Measurements from ENCODE around the gene KIAA1614. TPM values are rescaled to one million over a fixed set of nuclear protein-coding genes. Genes with fewer than 3 reads are reported as not detected.
"Not testable (repeated sequence)": the region's sequence is repeated elsewhere in the genome, so short reads cannot be mapped to it uniquely, and the experiment has no call there.

Gene KIAA1614
- total RNA-seq, 2 donors from 2014 or later, result 9.8 to 13.8 TPM

GRCh38 chr1:180956028-180956640 is 43.4 kb downstream of the KIAA1614 start:
- no peak overlapping the region for H3K4me3 ChIP-seq
- H3K27me3 ChIP-seq (replicated peaks; ENCODE audit: insufficient read depth), result no peaks in the 10 kb centered on the region
- DNase-seq (ENCODE audit: low spot score), result no peak
- no peak for ATAC-seq (ENCODE audit: insufficient number of reproducible peaks, low FRiP score, low read depth)
- TF ChIP-seq CTCF (IDR thresholded peaks at IDR 0.05), result no peak
- H3K9me3 ChIP-seq, result no peaks in the 10 kb centered on the region
- peaks cover 3% of the 10 kb centered on the region for H3K36me3 ChIP-seq
- no peak overlapping the region for H3K27ac ChIP-seq
- peaks cover 5 to 19% of the 10 kb centered on the region in 2 donors for H3K4me1 ChIP-seq (ENCODE audit: control insufficient read depth in 1 of 2, low read depth in 2 of 2)

- not testable (repeated sequence) for H3K36me3 ChIP-seq; H3K4me3 ChIP-seq; H3K27ac ChIP-seq; H3K27me3 ChIP-seq (replicated peaks; ENCODE audit: insufficient read depth); DNase-seq (ENCODE audit: low spot score); H3K9me3 ChIP-seq; ATAC-seq (ENCODE audit: insufficient number of reproducible peaks, low FRiP score, low read depth)
- H3K4me1 ChIP-seq (ENCODE audit: control insufficient read depth in 1 of 2, low read depth in 2 of 2), result peaks cover 7 to 13% of the 10 kb centered on the region in 2 donors
Observed at GRCh38 chr1:180959620-180960019, 46.9 kb downstream of the KIAA1614 start.

- Histone ChIP-seq H3K9me3 (no peaks in the 10 kb centered on the region), H3K27ac (no peak overlapping the region), H3K4me1 (ENCODE audit: control insufficient read depth in 1 of 2, low read depth in 2 of 2) (peaks cover 7 to 13% of the 10 kb centered on the region in 2 donors), H3K36me3 (peaks cover 3% of the 10 kb centered on the region), H3K27me3 (replicated peaks; ENCODE audit: insufficient read depth) (no peaks in the 10 kb centered on the region), H3K4me3 (no peak overlapping the region)
- no peak for DNase-seq (ENCODE audit: low spot score)
- TF ChIP-seq CTCF (IDR thresholded peaks at IDR 0.05), result no peak
- no peak for ATAC-seq (ENCODE audit: insufficient number of reproducible peaks, low FRiP score, low read depth)
Observed at GRCh38 chr1:180961622-180962021, 48.9 kb downstream of the KIAA1614 start.

GRCh38 chr1:180962178-180962577 is 49.5 kb downstream of the KIAA1614 start:
- TF ChIP-seq CTCF (IDR thresholded peaks at IDR 0.05), result no peak
- no peaks in the 10 kb centered on the region for H3K9me3 ChIP-seq
- no peak for ATAC-seq (ENCODE audit: insufficient number of reproducible peaks, low FRiP score, low read depth)
- no peak for DNase-seq (ENCODE audit: low spot score)
- H3K27me3 ChIP-seq (replicated peaks; ENCODE audit: insufficient read depth), result no peaks in the 10 kb centered on the region
- peaks cover 3% of the 10 kb centered on the region for H3K36me3 ChIP-seq
- peaks cover 7 to 13% of the 10 kb centered on the region in 2 donors for H3K4me1 ChIP-seq (ENCODE audit: control insufficient read depth in 1 of 2, low read depth in 2 of 2)
- H3K4me3 ChIP-seq, result no peak overlapping the region
- no peak overlapping the region for H3K27ac ChIP-seq

- Histone ChIP-seq H3K27ac (no peak overlapping the region), H3K4me3 (no peak overlapping the region), H3K27me3 (replicated peaks; ENCODE audit: insufficient read depth) (no peaks in the 10 kb centered on the region), H3K36me3 (peaks cover 3% of the 10 kb centered on the region), H3K4me1 (ENCODE audit: control insufficient read depth in 1 of 2, low read depth in 2 of 2) (peaks cover 7 to 13% of the 10 kb centered on the region in 2 donors), H3K9me3 (no peaks in the 10 kb centered on the region)
- no peak for TF ChIP-seq CTCF (IDR thresholded peaks at IDR 0.05)
- ATAC-seq (ENCODE audit: insufficient number of reproducible peaks, low FRiP score, low read depth) (no peak), DNase-seq (ENCODE audit: low spot score) (no peak)
Observed at GRCh38 chr1:180964056-180964455, 51.4 kb downstream of the KIAA1614 start.

GRCh38 chr1:180964595-180964994 is 51.9 kb downstream of the KIAA1614 start:
- ATAC-seq (ENCODE audit: insufficient number of reproducible peaks, low FRiP score, low read depth) (no peak), DNase-seq (ENCODE audit: low spot score) (no peak)
- no peak for TF ChIP-seq CTCF (IDR thresholded peaks at IDR 0.05)
- Histone ChIP-seq H3K27me3 (replicated peaks; ENCODE audit: insufficient read depth) (no peaks in the 10 kb centered on the region), H3K36me3 (peaks cover 3% of the 10 kb centered on the region), H3K9me3 (no peaks in the 10 kb centered on the region), H3K4me3 (no peak overlapping the region), H3K4me1 (ENCODE audit: control insufficient read depth in 1 of 2, low read depth in 2 of 2) (peaks cover 7 to 13% of the 10 kb centered on the region in 2 donors), H3K27ac (no peak overlapping the region)

All from thoracic aorta (tissue), 2 donors.